A549 (cell line): ENCODE measurements around the gene CLSTN1.

Source experiments
- BHLHE40 ChIP-seq: IDR thresholded peaks from 2 replicates; pipeline ENCODE4 v1.6.1; 2012; ENCODE audit warnings: low read depth, low read length, inconsistent platforms
- CEBPB ChIP-seq, 2 experiments: fragments of >200 bp in 1 of 2; sonication (Bioruptor Twin) in 1 of 2; formaldehyde crosslinking in 1 of 2; IDR thresholded peaks; 2 replicates each; pipeline ENCODE4 v1.6.1; 2012 to 2016
- CTCF ChIP-seq: fragments of >200 bp; sonication (Bioruptor Twin); formaldehyde crosslinking; IDR thresholded peaks from 3 replicates; pipeline ENCODE4 v1.5.1; 2016
- ELK1 ChIP-seq: fragments of 150-350 bp; IDR thresholded peaks from 2 replicates; pipeline ENCODE4 v1.6.1; 2014; ENCODE audit warnings: low read depth, mild to moderate bottlenecking, low read length
- EP300 ChIP-seq, 2 experiments: fragments of >200 bp; sonication (Bioruptor Twin); formaldehyde crosslinking; IDR thresholded peaks; 2 replicates in 1 of 2; 3 replicates in 1 of 2; pipeline ENCODE4 v1.6.1; 2016 to 2017
- PHF8 ChIP-seq: fragments of 200-600 bp; sonication (generic); IDR thresholded peaks from 2 replicates; pipeline ENCODE4 v1.6.1; 2016; ENCODE audit warnings: low read depth, mild to moderate bottlenecking, antibody characterized with exemption, moderate library complexity, borderline replicate concordance
- POLR2A ChIP-seq: IDR thresholded peaks from 2 replicates; pipeline ENCODE4 v1.6.1; 2012; ENCODE audit warnings: mild to moderate bottlenecking, low read length
- POLR2AphosphoS2 ChIP-seq: conservative IDR thresholded peaks from 2 replicates; pipeline ENCODE4 v1.6.1; 2012; ENCODE audit warnings: low read length, improper control_type of control experiment, inconsistent platforms
- RAD21 ChIP-seq, 2 experiments: fragments of >200 bp in 1 of 2; sonication (Bioruptor Twin) in 1 of 2; formaldehyde crosslinking in 1 of 2; IDR thresholded peaks in 1 of 2; conservative IDR thresholded peaks in 1 of 2; 2 replicates in 1 of 2; 3 replicates in 1 of 2; pipeline ENCODE4 v1.6.1; 2012 to 2018; ENCODE audit warnings: inconsistent platforms in 1 of 2
- RFX5 ChIP-seq: fragments of 450-650 bp; IDR thresholded peaks from 2 replicates; pipeline ENCODE4 v1.7.1; 2014; ENCODE audit warnings: antibody characterized with exemption, mild to moderate bottlenecking, moderate library complexity
- USF2 ChIP-seq: fragments of 450-650 bp; IDR thresholded peaks from 2 replicates; pipeline ENCODE4 v1.6.1; 2014; ENCODE audit warnings: antibody characterized with exemption

- TF ChIP-seq CTCF: no peak
- TF ChIP-seq BHLHE40: no peak
- TF ChIP-seq ELK1: no peak
- no peak for TF ChIP-seq POLR2AphosphoS2
- no peak for TF ChIP-seq EP300 (IDR thresholded peaks at IDR 0.05)
- no peak for TF ChIP-seq CEBPB (IDR thresholded peaks at IDR 0.05)
- no peak for TF ChIP-seq RAD21 (conservative IDR thresholded peaks at IDR 0.05 in 1 of 2, IDR thresholded peaks at IDR 0.05 in 1 of 2)
- TF ChIP-seq RFX5: no peak
- no peak for TF ChIP-seq POLR2A
- TF ChIP-seq USF2: no peak
- TF ChIP-seq PHF8: no peak
Measured at GRCh38 chr1:9807541-9807940, 16.2 kb downstream of the CLSTN1 start.
